ENCODE data around the gene OR56B1. TPM values are rescaled to one million over a fixed set of nuclear protein-coding genes. Genes with fewer than 3 reads are reported as not detected.

The OR56B1 gene
- total RNA-seq, 3 donors from 2014 or later = not detected

DNA sequence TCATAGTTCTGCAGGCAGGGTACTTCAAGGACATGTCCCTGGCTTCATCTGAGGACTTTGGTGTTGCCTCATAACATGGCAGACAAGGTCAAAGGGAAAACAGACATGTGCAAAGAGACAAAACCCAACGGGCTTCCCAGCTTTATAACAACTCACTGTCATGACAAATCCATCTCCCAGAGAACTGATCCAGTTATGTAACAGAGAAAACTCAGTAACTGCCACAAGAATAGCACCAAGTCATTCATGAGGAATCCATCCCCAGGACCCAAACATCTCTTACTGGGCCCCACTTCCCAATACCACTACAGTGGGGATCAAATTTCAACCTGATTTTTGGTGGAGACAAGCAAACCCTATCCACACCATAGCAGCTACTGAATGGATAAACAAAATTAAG is 30.8 kb downstream of the OR56B1 start:
- Histone ChIP-seq H3K4me3 (no peak overlapping the region), H3K9me3 (no peaks in the 10 kb centered on the region), H3K4me1 (ENCODE audit: low read depth) (no peaks in the 10 kb centered on the region), H3K36me3 (ENCODE audit: low read depth) (no peaks in the 10 kb centered on the region)
- intact Hi-C loops (cut with DNase I, micrococcal nuclease) = no loop called here
- TF ChIP-seq, protein P1, sequence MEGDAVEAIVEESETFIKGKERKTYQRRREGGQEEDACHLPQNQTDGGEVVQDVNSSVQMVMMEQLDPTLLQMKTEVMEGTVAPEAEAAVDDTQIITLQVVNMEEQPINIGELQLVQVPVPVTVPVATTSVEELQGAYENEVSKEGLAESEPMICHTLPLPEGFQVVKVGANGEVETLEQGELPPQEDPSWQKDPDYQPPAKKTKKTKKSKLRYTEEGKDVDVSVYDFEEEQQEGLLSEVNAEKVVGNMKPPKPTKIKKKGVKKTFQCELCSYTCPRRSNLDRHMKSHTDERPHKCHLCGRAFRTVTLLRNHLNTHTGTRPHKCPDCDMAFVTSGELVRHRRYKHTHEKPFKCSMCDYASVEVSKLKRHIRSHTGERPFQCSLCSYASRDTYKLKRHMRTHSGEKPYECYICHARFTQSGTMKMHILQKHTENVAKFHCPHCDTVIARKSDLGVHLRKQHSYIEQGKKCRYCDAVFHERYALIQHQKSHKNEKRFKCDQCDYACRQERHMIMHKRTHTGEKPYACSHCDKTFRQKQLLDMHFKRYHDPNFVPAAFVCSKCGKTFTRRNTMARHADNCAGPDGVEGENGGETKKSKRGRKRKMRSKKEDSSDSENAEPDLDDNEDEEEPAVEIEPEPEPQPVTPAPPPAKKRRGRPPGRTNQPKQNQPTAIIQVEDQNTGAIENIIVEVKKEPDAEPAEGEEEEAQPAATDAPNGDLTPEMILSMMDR (IDR thresholded peaks at IDR 0.05) = no peak
- ATAC-seq (no peak), DNase-seq (no peak)

DNA sequence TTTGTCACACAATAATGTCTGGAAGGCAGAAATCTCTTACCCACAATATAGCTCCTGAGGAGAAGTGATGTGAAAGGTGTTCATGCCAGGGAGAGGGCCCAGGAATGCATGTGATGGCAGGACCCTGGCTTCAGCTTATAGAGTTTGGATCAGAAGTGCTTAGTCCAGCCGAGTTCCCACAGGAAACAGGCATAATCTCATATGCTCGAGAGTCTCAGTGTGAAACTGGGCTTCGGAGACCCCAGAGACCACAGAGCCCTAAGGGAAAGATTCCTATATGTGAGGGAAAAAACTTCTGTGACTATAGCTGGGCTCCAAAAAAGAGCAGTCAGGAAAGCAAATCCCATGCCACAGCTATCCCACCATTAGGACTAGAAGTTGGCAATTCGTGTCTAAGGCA is 47.0 kb downstream of the OR56B1 start, which contains the start of gene OR52N5:
TSS of gene OR52N5 (minus strand) at position 101 of the 400 bp plus-strand sequence. CDS start 4,721 bp downstream, outside the sequence.
- Histone ChIP-seq H3K36me3 (ENCODE audit: low read depth) (no peaks in the 10 kb centered on the region), H3K4me1 (ENCODE audit: low read depth) (no peaks in the 10 kb centered on the region), H3K9me3 (no peaks in the 10 kb centered on the region), H3K4me3 (no peak within 1 kb of the TSS)
- ATAC-seq = no peak
- TF ChIP-seq, protein P1 (IDR thresholded peaks at IDR 0.05) = no peak
- intact Hi-C loops (cut with DNase I, micrococcal nuclease) = no loop called here
- DNase-seq = no peak

Other genes starting within 250 kb of the OR56B1 start
- not detected for gene OR52D1, start 247.8 kb upstream of the OR56B1 start, total RNA-seq
- gene UBQLN3, start 226.5 kb upstream of the OR56B1 start, total RNA-seq = under 1 TPM in 2 of 3 donors, not detected in 1; 0.22 to 0.23 TPM
- gene UBQLNL, start 219.7 kb upstream of the OR56B1 start, total RNA-seq = under 1 TPM; 0.32 to 0.49 (median 0.34) TPM
- under 1 TPM; 0.28 to 0.46 (median 0.39) TPM for gene OR52H1, start 187.9 kb upstream of the OR56B1 start, total RNA-seq
- not detected for gene OR52B6, start 155.6 kb upstream of the OR56B1 start, total RNA-seq
- 1 to 10 TPM in 1 of 3 donors, under 1 TPM in 2; 0.43 to 4.6 (median 0.92) TPM for gene TRIM6, start 139.8 kb upstream of the OR56B1 start, total RNA-seq
- 10 to 100 TPM in 1 of 3 donors, 1 to 10 TPM in 2; 7.3 to 11.9 (median 8.5) TPM for gene TRIM34, start 111.4 kb upstream of the OR56B1 start, total RNA-seq
- gene TRIM5, start 51.4 kb upstream of the OR56B1 start, total RNA-seq = 10 to 100 TPM; 19.6 to 24.6 (median 21.5) TPM
- 10 to 100 TPM in 2 of 3 donors, 1 to 10 TPM in 1; 9.7 to 47.1 (median 31.5) TPM for gene TRIM22, start 46.7 kb upstream of the OR56B1 start, total RNA-seq
- not detected for gene OR52N4, start 17.8 kb downstream of the OR56B1 start, total RNA-seq
- not detected for gene OR52N5, start 46.9 kb downstream of the OR56B1 start, total RNA-seq
- not detected for gene OR52N1, start 54.8 kb downstream of the OR56B1 start, total RNA-seq
- gene OR52N2, start 72.5 kb downstream of the OR56B1 start, total RNA-seq = not detected
- gene OR52E6, start 105.4 kb downstream of the OR56B1 start, total RNA-seq = not detected
- not detected for gene OR52E8, start 121.2 kb downstream of the OR56B1 start, total RNA-seq
- not detected for gene OR52E4, start 144.2 kb downstream of the OR56B1 start, total RNA-seq
- gene OR52E5, start 156.8 kb downstream of the OR56B1 start, total RNA-seq = not detected
- not detected for gene OR56A3, start 205.8 kb downstream of the OR56B1 start, total RNA-seq
- gene OR56A5, start 232.0 kb downstream of the OR56B1 start, total RNA-seq = not detected

Measured in mucosa of descending colon (tissue), 3 donors.